OCI-LY1 (cell line): ENCODE measurements around the gene MAN1A1.

Source experiments
- H2AFZ ChIP-seq: fragments of 200-600 bp; sonication (generic), shearing (Covaris generic); 2 replicates; pipeline ENCODE4 v1.6.0; 2014; ENCODE audit warnings: antibody characterized with exemption, mild to moderate bottlenecking, low read length
- H3F3A ChIP-seq: fragments of 200-600 bp; sonication (generic), shearing (Covaris generic); 2 replicates; pipeline ENCODE4 v1.6.0; 2014; ENCODE audit warnings: mild to moderate bottlenecking, antibody characterized with exemption, low read length, moderate library complexity; ENCODE audit not compliant: insufficient read depth
- H3K27ac ChIP-seq: fragments of 200-600 bp; sonication (generic); 2 replicates; pipeline ENCODE4 v1.5.1; 2014; ENCODE audit warnings: low read length, mixed run types, mild to moderate bottlenecking, low read depth; ENCODE audit not compliant: poor library complexity, severe bottlenecking
- H3K27me3 ChIP-seq: fragments of 200-600 bp; sonication (generic); 2 replicates; pipeline ENCODE4 v1.6.0; 2014; ENCODE audit warnings: antibody characterized with exemption, mild to moderate bottlenecking, low read length, moderate library complexity; ENCODE audit not compliant: insufficient read depth
- H3K36me3 ChIP-seq: fragments of 200-600 bp; sonication (generic); 2 replicates; pipeline ENCODE4 v1.6.1; 2014; ENCODE audit warnings: mild to moderate bottlenecking, antibody characterized with exemption, low read length, moderate library complexity, mixed read lengths; ENCODE audit not compliant: insufficient read depth
- H3K4me1 ChIP-seq: fragments of 200-600 bp; sonication (generic); 2 replicates; pipeline ENCODE4 v1.5.1; 2014; ENCODE audit warnings: mild to moderate bottlenecking, low read length, moderate library complexity; ENCODE audit not compliant: insufficient read depth, severe bottlenecking
- H3K4me2 ChIP-seq: fragments of 200-600 bp; sonication (generic), shearing (Covaris generic); 2 replicates; pipeline ENCODE4 v1.6.1; 2014; ENCODE audit warnings: low read length
- H3K4me3 ChIP-seq: fragments of 200-600 bp; sonication (generic); 2 replicates; pipeline ENCODE4 v1.5.1; 2014; ENCODE audit warnings: low read length, low read depth, mild to moderate bottlenecking, mixed read lengths; ENCODE audit not compliant: poor library complexity, severe bottlenecking
- H3K79me2 ChIP-seq: fragments of 200-600 bp; shearing (Covaris generic); 2 replicates; pipeline ENCODE4 v1.6.1; 2016; ENCODE audit warnings: mixed run types, low read length, mixed read lengths; ENCODE audit not compliant: insufficient read depth
- H3K9ac ChIP-seq: fragments of 200-600 bp; sonication (generic), shearing (Covaris generic); 2 replicates; pipeline ENCODE4 v1.6.1; 2014; ENCODE audit warnings: mild to moderate bottlenecking, low read length, mixed read lengths
- H3K9me2 ChIP-seq: fragments of 200-600 bp; sonication (generic), shearing (Covaris generic); 2 replicates; pipeline ENCODE4 v1.6.1; 2014; ENCODE audit warnings: low read depth, mild to moderate bottlenecking, low read length, mixed read lengths
- H3K9me3 ChIP-seq: fragments of 200-600 bp; shearing (Covaris generic); 2 replicates; pipeline ENCODE4 v1.6.1; 2014; ENCODE audit warnings: low read length, mixed read lengths
- H4K20me1 ChIP-seq: fragments of 200-600 bp; sonication (generic), shearing (Covaris generic); 2 replicates; pipeline ENCODE4 v1.6.0; 2016; ENCODE audit warnings: mild to moderate bottlenecking, low read length; ENCODE audit not compliant: insufficient read depth
- EZH2 ChIP-seq: fragments of 200-600 bp; sonication (generic), shearing (Covaris generic); IDR thresholded peaks from 2 replicates; pipeline ENCODE4 v1.8.0; 2017; ENCODE audit warnings: borderline replicate concordance, mixed run types, mild to moderate bottlenecking, antibody characterized with exemption, low read length, moderate library complexity, mixed read lengths
- TF ChIP-seq, protein P1 (sequence below): fragments of 200-600 bp; sonication (generic), shearing (Covaris generic); IDR thresholded peaks from 2 replicates; pipeline ENCODE4 v1.5.1; 2017; ENCODE audit warnings: mild to moderate bottlenecking, antibody characterized with exemption, low read length, moderate library complexity, mixed read lengths

Gene MAN1A1

DNA sequence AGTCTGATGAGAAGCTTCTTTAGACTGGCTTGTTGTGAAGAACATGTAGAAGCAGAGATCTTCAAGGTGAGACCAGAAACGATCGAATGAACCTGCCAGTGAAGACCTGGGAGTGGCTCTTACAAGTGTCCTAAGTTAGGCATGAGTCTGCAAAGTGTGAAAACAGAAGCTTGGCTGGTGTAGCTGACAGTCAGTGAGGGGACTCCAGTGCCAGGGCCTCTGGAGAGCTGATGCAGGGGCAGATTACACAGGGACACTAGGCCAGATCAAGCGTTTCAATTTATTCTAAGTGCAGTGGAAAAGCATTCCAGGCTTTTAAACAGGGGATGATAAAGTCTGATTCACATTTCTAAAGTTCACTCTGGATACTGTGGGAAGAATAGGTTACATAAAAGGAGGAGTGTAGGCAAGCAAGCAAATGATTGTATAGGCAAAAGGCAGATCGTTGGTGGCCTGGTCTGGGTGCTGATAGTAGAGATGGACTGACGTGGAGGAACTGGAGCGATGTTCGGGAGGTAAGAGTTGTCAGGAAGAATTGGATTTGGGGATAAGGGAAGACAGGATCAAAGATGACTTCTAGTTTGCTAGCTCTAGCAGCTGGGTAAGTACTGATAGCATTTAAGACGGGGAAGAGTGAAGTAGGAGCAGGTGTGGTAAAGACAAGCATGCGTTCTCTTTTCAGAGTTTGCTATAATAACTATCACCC, 133.5 kb downstream of the MAN1A1 start:
- no peaks in the 10 kb centered on the region for H3K79me2 ChIP-seq
- TF ChIP-seq EZH2: no peak
- TF ChIP-seq, protein P1, sequence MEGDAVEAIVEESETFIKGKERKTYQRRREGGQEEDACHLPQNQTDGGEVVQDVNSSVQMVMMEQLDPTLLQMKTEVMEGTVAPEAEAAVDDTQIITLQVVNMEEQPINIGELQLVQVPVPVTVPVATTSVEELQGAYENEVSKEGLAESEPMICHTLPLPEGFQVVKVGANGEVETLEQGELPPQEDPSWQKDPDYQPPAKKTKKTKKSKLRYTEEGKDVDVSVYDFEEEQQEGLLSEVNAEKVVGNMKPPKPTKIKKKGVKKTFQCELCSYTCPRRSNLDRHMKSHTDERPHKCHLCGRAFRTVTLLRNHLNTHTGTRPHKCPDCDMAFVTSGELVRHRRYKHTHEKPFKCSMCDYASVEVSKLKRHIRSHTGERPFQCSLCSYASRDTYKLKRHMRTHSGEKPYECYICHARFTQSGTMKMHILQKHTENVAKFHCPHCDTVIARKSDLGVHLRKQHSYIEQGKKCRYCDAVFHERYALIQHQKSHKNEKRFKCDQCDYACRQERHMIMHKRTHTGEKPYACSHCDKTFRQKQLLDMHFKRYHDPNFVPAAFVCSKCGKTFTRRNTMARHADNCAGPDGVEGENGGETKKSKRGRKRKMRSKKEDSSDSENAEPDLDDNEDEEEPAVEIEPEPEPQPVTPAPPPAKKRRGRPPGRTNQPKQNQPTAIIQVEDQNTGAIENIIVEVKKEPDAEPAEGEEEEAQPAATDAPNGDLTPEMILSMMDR: no peak
- no peak overlapping the region for H3K9ac ChIP-seq
- H2AFZ ChIP-seq: no peak overlapping the region
- H3K27me3 ChIP-seq: no peaks in the 10 kb centered on the region
- H3K4me2 ChIP-seq: no peak overlapping the region
- no peaks in the 10 kb centered on the region for H3K4me1 ChIP-seq
- no peaks in the 10 kb centered on the region for H3K9me2 ChIP-seq
- no peaks in the 10 kb centered on the region for H3K9me3 ChIP-seq
- H4K20me1 ChIP-seq: no peaks in the 10 kb centered on the region
- no peak overlapping the region for H3K27ac ChIP-seq
- H3F3A ChIP-seq: no peaks in the 10 kb centered on the region
- no peak overlapping the region for H3K4me3 ChIP-seq
- H3K36me3 ChIP-seq: no peaks in the 10 kb centered on the region

DNA sequence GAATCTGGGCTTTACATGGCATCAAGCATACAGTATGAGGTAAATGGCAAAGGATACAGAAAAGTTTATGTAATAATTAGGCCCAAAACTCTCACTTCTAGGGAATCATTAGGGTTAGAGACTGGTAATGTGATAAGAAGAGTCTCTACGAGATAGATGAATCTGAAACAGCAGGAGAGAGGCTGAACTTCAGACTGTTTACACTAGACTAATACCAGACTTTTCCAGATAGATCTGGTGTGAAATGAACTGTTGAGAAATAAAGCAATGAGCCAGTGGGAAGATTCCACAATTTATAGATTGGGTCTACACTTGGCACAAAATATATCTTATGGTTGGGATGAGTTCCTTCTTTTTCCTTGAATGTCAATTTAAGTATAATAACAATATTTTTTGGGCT, 134.3 kb downstream of the MAN1A1 start:
- no peak overlapping the region for H3K4me3 ChIP-seq
- H3K79me2 ChIP-seq: no peaks in the 10 kb centered on the region
- H3K9ac ChIP-seq: no peak overlapping the region
- no peak for TF ChIP-seq EZH2
- TF ChIP-seq, protein P1: no peak
- H3K27me3 ChIP-seq: no peaks in the 10 kb centered on the region
- no peak overlapping the region for H2AFZ ChIP-seq
- no peaks in the 10 kb centered on the region for H4K20me1 ChIP-seq
- H3K4me1 ChIP-seq: no peaks in the 10 kb centered on the region
- no peaks in the 10 kb centered on the region for H3F3A ChIP-seq
- H3K4me2 ChIP-seq: no peak overlapping the region
- no peak overlapping the region for H3K27ac ChIP-seq
- H3K36me3 ChIP-seq: no peaks in the 10 kb centered on the region
- H3K9me2 ChIP-seq: no peaks in the 10 kb centered on the region
- no peaks in the 10 kb centered on the region for H3K9me3 ChIP-seq

DNA sequence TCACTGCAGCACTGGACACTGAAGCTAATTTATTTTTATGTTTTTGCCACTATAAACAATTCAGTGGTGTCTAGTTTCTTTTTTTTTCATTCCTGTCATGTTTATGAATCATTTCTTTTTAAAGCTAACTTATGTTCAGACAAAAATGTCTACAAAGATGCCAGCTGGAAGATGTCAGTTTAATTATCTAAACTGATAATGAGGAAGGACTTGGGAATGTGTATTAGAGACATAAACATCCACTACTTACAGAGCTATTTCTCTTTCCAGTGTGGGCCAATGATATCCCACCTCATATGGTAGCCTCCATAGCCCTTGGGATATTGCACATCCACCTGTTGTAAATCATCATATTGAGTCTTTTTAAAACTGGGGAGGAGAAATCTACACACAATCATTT, 139.0 kb downstream of the MAN1A1 start:
- Histone ChIP-seq H3K9me3 (no peaks in the 10 kb centered on the region), H3K4me2 (no peak overlapping the region), H3F3A (no peaks in the 10 kb centered on the region), H3K79me2 (no peaks in the 10 kb centered on the region), H3K36me3 (no peaks in the 10 kb centered on the region), H3K4me1 (no peaks in the 10 kb centered on the region), H3K9ac (no peak overlapping the region), H2AFZ (no peak overlapping the region), H3K27me3 (no peaks in the 10 kb centered on the region), H4K20me1 (no peaks in the 10 kb centered on the region), H3K27ac (no peak overlapping the region), H3K9me2 (no peaks in the 10 kb centered on the region), H3K4me3 (no peak overlapping the region)
- TF ChIP-seq, protein P1: no peak
- no peak for TF ChIP-seq EZH2
